H1 (cell line): Measurements from ENCODE around the gene ACVR2A. TPM values are rescaled to one million over a fixed set of nuclear protein-coding genes. Genes with fewer than 3 reads are reported as not detected.

Experiments used
- CTCF ChIA-PET: fragments of 300-600 bp; sonication (Branson Sonifier 250); formaldehyde crosslinking; loops from one replicate; lab custom pipeline; 2021; ENCODE audit not compliant: partially characterized antibody; lab: Charles Lee
- POLR2A ChIA-PET: fragments of 300-600 bp; sonication (Branson Sonifier 250); formaldehyde crosslinking; loops from one replicate; lab custom pipeline; 2021; ENCODE audit warnings: inconsistent platforms; ENCODE audit not compliant: partially characterized antibody; lab: Charles Lee
- DNase-seq, 2 experiments: peaks; one replicate each; pipeline versions ENCODE4 v3.0.0 to v3.0.0-alpha.2; 2010 to 2022; ENCODE audit warnings: low spot score in 2 of 2, low read depth in 1 of 2, mixed read lengths in 1 of 2
- FAIRE-seq: peaks from 2 replicates; lab custom pipeline; 2011; peaks lifted over from hg19 to GRCh38; lab: Jason Lieb, UNC
- H2AFZ ChIP-seq: 2 replicates; pipeline ENCODE4 v1.8.1; 2012; ENCODE audit warnings: low read length, inconsistent platforms
- H2AK5ac ChIP-seq: 2 replicates; pipeline ENCODE4 v1.6.1; 2013; ENCODE audit warnings: low read depth, low read length
- H2BK120ac ChIP-seq: replicated peaks from 2 replicates; pipeline ENCODE3; 2013; ENCODE audit warnings: low read depth, low read length, inconsistent platforms
- H2BK12ac ChIP-seq: 2 replicates; pipeline ENCODE4 v1.6.1; 2013; ENCODE audit warnings: low read depth, low read length
- H2BK15ac ChIP-seq: 2 replicates; pipeline ENCODE4 v1.6.1; 2013; ENCODE audit warnings: low read length
- H2BK20ac ChIP-seq: 2 replicates; pipeline ENCODE4 v1.6.1; 2013; ENCODE audit warnings: low read length
- H2BK5ac ChIP-seq: 2 replicates; pipeline ENCODE4 v1.6.1; 2013; ENCODE audit warnings: low read depth, low read length
- H3K14ac ChIP-seq: 2 replicates; pipeline ENCODE4 v1.6.1; 2013; ENCODE audit warnings: inconsistent platforms; ENCODE audit not compliant: insufficient read length
- H3K18ac ChIP-seq: 2 replicates; pipeline ENCODE4 v1.6.1; 2013; ENCODE audit warnings: low read length; ENCODE audit errors: extremely low read depth
- H3K23ac ChIP-seq: 2 replicates; pipeline ENCODE4 v1.6.1; 2013; ENCODE audit warnings: inconsistent platforms; ENCODE audit not compliant: insufficient read length
- H3K23me2 ChIP-seq: 2 replicates; pipeline ENCODE4 v1.6.1; 2013; ENCODE audit warnings: low read depth, low read length
- H3K27ac ChIP-seq: 2 replicates; pipeline ENCODE4 v1.6.1; 2011; ENCODE audit warnings: low read depth, low read length, inconsistent platforms
- H3K27me3 ChIP-seq, 4 experiments: replicated peaks in 1 of 4; 1 replicate in 1 of 4; 2 replicates in 3 of 4; pipeline versions ENCODE4 v1.6.1 to v1.8.1; 2011 to 2013; ENCODE audit warnings: low read length in 3 of 4, mild to moderate bottlenecking in 3 of 4, inconsistent platforms in 2 of 4, mixed read lengths in 2 of 4, moderate library complexity in 1 of 4; ENCODE audit not compliant: control insufficient read depth in 3 of 4, insufficient read depth in 3 of 4; ENCODE audit errors: extremely low read depth in 1 of 4
- H3K36me3 ChIP-seq, 4 experiments: 2 replicates each; pipeline versions ENCODE4 v1.6.1 to v1.8.1; 2011 to 2013; ENCODE audit warnings: mild to moderate bottlenecking in 4 of 4, low read length in 3 of 4, moderate library complexity in 2 of 4, control low read depth in 1 of 4, inconsistent platforms in 1 of 4; ENCODE audit not compliant: insufficient read depth in 4 of 4, control insufficient read depth in 2 of 4
- H3K4ac ChIP-seq: replicated peaks from 2 replicates; pipeline ENCODE3; 2013; ENCODE audit warnings: low read length, low read depth, mixed read lengths, inconsistent platforms; ENCODE audit not compliant: insufficient read length
- H3K4me1 ChIP-seq, 4 experiments: replicated peaks in 1 of 4; 1 replicate in 1 of 4; 2 replicates in 3 of 4; pipeline versions ENCODE4 v1.6.1 to v1.8.1; 2011 to 2013; ENCODE audit warnings: low read length in 3 of 4, inconsistent platforms in 2 of 4, mixed read lengths in 1 of 4; ENCODE audit not compliant: insufficient read depth in 4 of 4, control insufficient read depth in 3 of 4
- H3K4me2 ChIP-seq, 2 experiments: 2 replicates each; pipeline versions ENCODE4 v1.6.1 to v1.8.1; 2011 to 2013; ENCODE audit warnings: low read depth in 2 of 2, low read length in 2 of 2, control low read depth in 1 of 2, inconsistent platforms in 1 of 2, mild to moderate bottlenecking in 1 of 2; ENCODE audit not compliant: insufficient read depth in 1 of 2
- H3K4me3 ChIP-seq, 4 experiments: fragments of 200-600, 300-600 bp in 1 of 4; sonication (generic), shearing (Covaris generic), sonication (Bioruptor Twin) in 1 of 4; 2 replicates each; pipeline versions ENCODE4 v1.5.1 to v1.8.1; 2011 to 2016; ENCODE audit warnings: low read length in 4 of 4, low read depth in 3 of 4, control low read depth in 2 of 4, inconsistent platforms in 2 of 4, mild to moderate bottlenecking in 2 of 4, mixed read lengths in 1 of 4, moderate library complexity in 1 of 4; ENCODE audit not compliant: insufficient read depth in 2 of 4; ENCODE audit errors: extremely low read depth in 1 of 4
- H3K56ac ChIP-seq: replicated peaks from 2 replicates; pipeline ENCODE3; 2013; ENCODE audit warnings: low read depth, mild to moderate bottlenecking, mixed read lengths, low read length, inconsistent platforms; ENCODE audit not compliant: insufficient read length
- H3K79me1 ChIP-seq: 2 replicates; pipeline ENCODE4 v1.6.1; 2013; ENCODE audit warnings: low read depth, low read length, control low read depth
- H3K79me2 ChIP-seq, 2 experiments: 2 replicates each; pipeline versions ENCODE4 v1.6.1 to v1.8.1; 2012 to 2013; ENCODE audit warnings: low read length in 2 of 2, mild to moderate bottlenecking in 2 of 2, inconsistent platforms in 1 of 2; ENCODE audit not compliant: insufficient read depth in 2 of 2, control insufficient read depth in 1 of 2
- H3K9ac ChIP-seq, 4 experiments: replicated peaks in 1 of 4; 1 replicate in 1 of 4; 2 replicates in 3 of 4; pipeline versions ENCODE4 v1.6.1 to v1.8.1; 2011 to 2013; ENCODE audit warnings: low read depth in 3 of 4, low read length in 3 of 4, control low read depth in 2 of 4, mild to moderate bottlenecking in 2 of 4, moderate library complexity in 2 of 4, inconsistent platforms in 1 of 4; ENCODE audit errors: extremely low read depth in 1 of 4
- H3K9me3 ChIP-seq, 2 experiments: 2 replicates each; pipeline versions ENCODE4 v1.6.1 to v1.8.1; 2012 to 2013; ENCODE audit warnings: mild to moderate bottlenecking in 2 of 2, moderate library complexity in 2 of 2, control low read depth in 1 of 2, inconsistent platforms in 1 of 2, low read depth in 1 of 2, low read length in 1 of 2, mixed read lengths in 1 of 2; ENCODE audit not compliant: insufficient read depth in 2 of 2
- H4K20me1 ChIP-seq, 2 experiments: replicated peaks in 1 of 2; 2 replicates each; pipeline versions ENCODE3 to v1.8.1; 2011 to 2013; ENCODE audit warnings: inconsistent platforms in 2 of 2, low read length in 2 of 2, mild to moderate bottlenecking in 1 of 2; ENCODE audit not compliant: insufficient read depth in 2 of 2, control insufficient read depth in 1 of 2
- H4K5ac ChIP-seq: 2 replicates; pipeline ENCODE4 v1.6.1; 2013; ENCODE audit warnings: low read length, low read depth, mixed read lengths, inconsistent platforms; ENCODE audit not compliant: insufficient read length
- H4K8ac ChIP-seq: 2 replicates; pipeline ENCODE4 v1.8.0; 2013; ENCODE audit warnings: mild to moderate bottlenecking, moderate library complexity, low read length, inconsistent platforms; ENCODE audit not compliant: insufficient read depth; ENCODE audit errors: extremely low read depth
- H4K91ac ChIP-seq: replicated peaks from 2 replicates; pipeline ENCODE3; 2013; ENCODE audit warnings: low read length, mixed read lengths, inconsistent platforms; ENCODE audit not compliant: insufficient read length
- TAF1 ChIP-seq: IDR thresholded peaks from 2 replicates; pipeline ENCODE4 v1.6.1; 2011; ENCODE audit warnings: mild to moderate bottlenecking, low read depth, low read length
- WGBS, 2 experiments: shearing (Covaris generic) in 1 of 2; methylation state at CpG; one replicate each; pipeline versions ENCODE4 v1.1.6 to v1.1.7; 2013 to 2015; ENCODE audit warnings: low lambda C conversion rate in 2 of 2, mixed read lengths in 2 of 2, inconsistent platforms in 1 of 2, low coverage in 1 of 2, missing lambda C conversion rate in 1 of 2; ENCODE audit not compliant: insufficient replicate concordance in 2 of 2, insufficient coverage in 1 of 2, insufficient read length in 1 of 2; ENCODE audit errors: extremely low coverage in 1 of 2, missing lambda C conversion rate in 1 of 2; 5-methylcytosine and 5-hydroxymethylcytosine counted together
- polyA plus RNA-seq, 7 experiments: library from polyadenylated mRNA; depleted of rRNA in 3 of 7; stranded (reverse) in 5 of 7; unstranded in 2 of 7; fragments of >200 nt in 5 of 7; fragments of 200-250 nt in 2 of 7; gene quantifications; 1 replicate in 5 of 7; 2 replicates in 1 of 7; 4 replicates in 1 of 7; pipeline versions ENCODE4 v1.2.1 to v1.2.3, GENCODE V29; 2011 to 2013; ENCODE audit warnings: missing spikeins in 2 of 7, mixed read lengths in 2 of 7
- total RNA-seq: library from RNA; stranded (reverse); fragmentation: NEBNext Ultra II Directional; extraction: Animal tissue kit (Norgen Biotek cat#: 25700); gene quantifications from 2 replicates; pipeline ENCODE4 v1.2.1, GENCODE V29; 2021

ACVR2A gene
- total and polyA plus RNA-seq, 2 of the 8 experiments (the other 6 are each of a cell fraction or from before 2014, with no cell fraction given): 3.4 to 18.1 TPM

GRCh38 chr2:147818741-147819140 is 26.1 kb upstream of the ACVR2A start:
- H3K79me1 ChIP-seq: no peaks in the 10 kb centered on the region
- no peak overlapping the region for H2BK120ac ChIP-seq
- H3K9ac ChIP-seq: no peak overlapping the region
- H3K56ac ChIP-seq: no peak overlapping the region
- no peak overlapping the region for H2BK15ac ChIP-seq
- no peak overlapping the region for H2BK20ac ChIP-seq
- H3K14ac ChIP-seq: no peak overlapping the region
- H3K23ac ChIP-seq: no peak overlapping the region
- H2AFZ ChIP-seq: no peak overlapping the region
- no peaks in the 10 kb centered on the region for H3K36me3 ChIP-seq
- FAIRE-seq (no peak), DNase-seq (no peak)
- ChIA-PET CTCF (interaction anchor here (0.6 to 1.0 kb wide), 2 partner anchors 9 to 20 kb away, joined by 4 read pairs; no protein-coding TSS in a partner anchor), POLR2A (interaction anchor here (1.2 kb wide), 1 partner anchor 25 kb away, joined by 4 read pairs; no protein-coding TSS in a partner anchor)
- no peaks in the 10 kb centered on the region for H3K23me2 ChIP-seq
- H2BK12ac ChIP-seq: no peak overlapping the region
- H4K5ac ChIP-seq: no peak overlapping the region
- H2AK5ac ChIP-seq: no peak overlapping the region
- H3K4me2 ChIP-seq: no peak overlapping the region
- no peak overlapping the region for H3K4me3 ChIP-seq
- no peaks in the 10 kb centered on the region for H4K20me1 ChIP-seq
- TF ChIP-seq TAF1: no peak
- no peaks in the 10 kb centered on the region for H3K79me2 ChIP-seq
- H3K4ac ChIP-seq: no peak overlapping the region
- H3K4me1 ChIP-seq: no peaks in the 10 kb centered on the region
- H2BK5ac ChIP-seq: no peak overlapping the region
- 95% methylated on average over 1 of the region's 1 CpG; no CpG with 5 or more reads in 1 of the 2 experiments for WGBS, 2 experiments
- H3K27me3 ChIP-seq: no peaks in the 10 kb centered on the region
- no peak overlapping the region for H4K91ac ChIP-seq
- H3K18ac ChIP-seq: no peak overlapping the region
- no peak overlapping the region for H3K27ac ChIP-seq
- H4K8ac ChIP-seq: no peak overlapping the region
- no peaks in the 10 kb centered on the region for H3K9me3 ChIP-seq
